ENCODE results near the gene TEDC2.
A peak's percentile ranks its signal among the peaks of the same experiment; 100 is the strongest.

The TEDC2 gene

DNA sequence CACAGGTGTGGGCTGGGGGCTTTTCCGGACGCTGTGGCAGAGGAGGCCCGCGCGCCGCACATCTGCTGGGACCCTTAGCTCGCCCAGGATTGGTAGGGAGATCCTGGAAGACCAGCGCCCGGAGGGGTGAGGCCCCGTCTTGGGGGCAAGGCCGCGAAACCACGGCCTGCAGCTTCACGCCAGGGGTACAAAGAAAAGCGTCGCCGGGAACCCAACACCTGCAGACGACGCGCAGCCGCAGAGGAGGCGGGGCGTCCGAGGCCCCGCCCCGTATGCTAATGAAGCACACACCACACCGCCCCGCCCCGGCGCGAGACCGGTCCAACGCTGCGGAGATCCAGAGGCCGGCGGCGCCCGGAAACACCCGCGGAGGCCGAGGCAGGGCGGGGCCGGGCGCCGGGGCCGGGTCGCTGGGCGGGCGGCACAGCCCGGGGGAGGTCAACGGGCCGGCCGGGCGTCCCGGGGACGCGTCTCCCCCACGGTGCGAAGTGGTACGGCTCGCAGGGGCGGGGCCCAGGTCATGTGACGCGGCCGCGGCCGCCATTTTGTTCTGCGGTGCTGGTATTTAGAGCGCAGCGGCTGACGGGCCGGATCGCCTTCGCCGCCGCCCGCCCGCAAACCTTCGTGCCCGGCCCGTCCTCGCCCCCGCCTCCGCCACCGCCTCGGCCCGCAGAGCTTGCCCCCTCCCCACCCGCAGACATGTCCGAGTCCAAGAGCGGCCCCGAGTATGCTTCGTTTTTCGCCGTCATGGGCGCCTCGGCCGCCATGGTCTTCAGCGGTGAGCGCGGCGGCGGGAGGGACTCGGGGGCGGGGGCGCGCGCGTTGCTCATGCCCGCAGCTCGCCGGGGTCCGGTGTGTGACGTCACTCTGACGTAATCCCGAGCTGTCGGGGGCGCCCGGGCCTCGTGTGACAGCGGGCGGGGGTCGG is 53.8 kb downstream of the TEDC2 start, which contains the start of gene ATP6V0C:
Gene ATP6V0C (plus strand): TSS at position 548 of the 928 bp plus-strand sequence. CDS start 152 bp downstream, at position 700.
- DNase-seq (ENCODE audit: low read depth, low spot score), result peak; percentile 85
- H3K4me3 ChIP-seq (ENCODE audit: low read depth, low read length), result peak within 1 kb of the TSS; percentile 90
- TF ChIP-seq, protein P1, sequence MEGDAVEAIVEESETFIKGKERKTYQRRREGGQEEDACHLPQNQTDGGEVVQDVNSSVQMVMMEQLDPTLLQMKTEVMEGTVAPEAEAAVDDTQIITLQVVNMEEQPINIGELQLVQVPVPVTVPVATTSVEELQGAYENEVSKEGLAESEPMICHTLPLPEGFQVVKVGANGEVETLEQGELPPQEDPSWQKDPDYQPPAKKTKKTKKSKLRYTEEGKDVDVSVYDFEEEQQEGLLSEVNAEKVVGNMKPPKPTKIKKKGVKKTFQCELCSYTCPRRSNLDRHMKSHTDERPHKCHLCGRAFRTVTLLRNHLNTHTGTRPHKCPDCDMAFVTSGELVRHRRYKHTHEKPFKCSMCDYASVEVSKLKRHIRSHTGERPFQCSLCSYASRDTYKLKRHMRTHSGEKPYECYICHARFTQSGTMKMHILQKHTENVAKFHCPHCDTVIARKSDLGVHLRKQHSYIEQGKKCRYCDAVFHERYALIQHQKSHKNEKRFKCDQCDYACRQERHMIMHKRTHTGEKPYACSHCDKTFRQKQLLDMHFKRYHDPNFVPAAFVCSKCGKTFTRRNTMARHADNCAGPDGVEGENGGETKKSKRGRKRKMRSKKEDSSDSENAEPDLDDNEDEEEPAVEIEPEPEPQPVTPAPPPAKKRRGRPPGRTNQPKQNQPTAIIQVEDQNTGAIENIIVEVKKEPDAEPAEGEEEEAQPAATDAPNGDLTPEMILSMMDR (IDR thresholded peaks at IDR 0.05; ENCODE audit: low read depth, low read length), result no peak
- in situ Hi-C loops (cut with HindIII; ENCODE audit: low sequenced_read_pairs), result no loop called here
